ENCODE measurements around the gene ATP6V0E2.
A peak's percentile ranks its signal among the peaks of the same experiment; 100 is the strongest.

ATP6V0E2 gene

GRCh38 chr7:149865437-149865836 is 8.3 kb upstream of the ATP6V0E2 start:
- H3K4me3 ChIP-seq (ENCODE audit: low read length), result no peak overlapping the region
- peak overlapping the region; percentile 19; the same call in 1 of the 2 replicates for H3K4me2 ChIP-seq (ENCODE audit: low read depth, low read length)
- H3K9ac ChIP-seq (ENCODE audit: low read length), result no peak overlapping the region
- no peaks in the 10 kb centered on the region for H3K79me2 ChIP-seq (ENCODE audit: low read length)
- no peaks in the 10 kb centered on the region for H3K9me3 ChIP-seq (replicated peaks; ENCODE audit: insufficient read depth, low read length)
- H3K27ac ChIP-seq (ENCODE audit: low read length), result peak overlapping the region; percentile 9; the same call in 1 of the 2 replicates
- 0 out of 2 replicates have a peak overlapping the region, but pooled peaks have one; percentile 1 for H2AFZ ChIP-seq (ENCODE audit: low read length)
- TF ChIP-seq EZH2phosphoT487 (IDR thresholded peaks at IDR 0.05; ENCODE audit: low read length) (no peak), EZH2 (optimal IDR thresholded peaks at IDR 0.05; ENCODE audit: low read depth, low read length) (no peak), CTCF (IDR thresholded peaks at IDR 0.05; ENCODE audit: low read length) (no peak)
- no peaks in the 10 kb centered on the region for H3F3A ChIP-seq (ENCODE audit: insufficient read depth, low read length)
- H4K20me1 ChIP-seq (ENCODE audit: insufficient read depth, low read length), result no peaks in the 10 kb centered on the region
- H3K27me3 ChIP-seq (replicated peaks; ENCODE audit: insufficient read depth, low read length), result no peaks in the 10 kb centered on the region
- peak; percentile 53 for DNase-seq
- no peaks in the 10 kb centered on the region for H3K9me2 ChIP-seq (replicated peaks; ENCODE audit: insufficient read depth, low read length)
- no peaks in the 10 kb centered on the region for H3K36me3 ChIP-seq (replicated peaks; ENCODE audit: insufficient read depth, low read length)
- H3K4me1 ChIP-seq (ENCODE audit: low read length), result peaks cover 40% of the 10 kb centered on the region

DNA sequence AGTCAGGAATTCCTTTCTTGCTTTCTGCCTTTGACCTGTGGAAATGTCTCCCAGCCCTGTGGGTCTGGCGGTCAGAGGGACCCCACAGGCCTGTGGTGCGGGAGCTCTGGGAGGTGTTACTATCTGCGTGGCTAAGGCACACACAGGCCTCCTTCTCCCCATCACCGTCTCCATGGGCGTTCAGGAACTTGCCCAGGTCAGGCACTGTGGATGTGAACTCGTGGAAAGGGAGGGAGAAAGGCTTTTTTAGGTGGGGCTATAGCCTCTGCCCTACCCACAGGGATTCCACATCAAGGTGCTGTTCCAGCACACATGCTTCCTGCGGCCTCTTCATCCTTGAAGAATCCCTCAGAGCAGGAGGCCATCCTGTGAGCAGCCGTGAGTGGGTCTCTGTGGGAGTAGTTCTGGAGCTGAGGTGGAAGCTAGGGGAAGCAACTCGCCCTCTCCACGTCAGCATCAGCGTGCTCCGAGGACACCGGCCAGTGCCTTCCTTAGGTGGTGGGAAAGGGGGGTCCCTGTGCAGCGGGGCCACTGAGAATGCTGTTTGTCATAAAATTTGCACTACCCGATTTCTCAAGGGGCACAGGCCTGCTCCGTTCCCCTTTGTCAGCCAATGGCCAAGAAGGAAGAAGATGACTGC is 7.5 kb upstream of the ATP6V0E2 start:
- no peaks in the 10 kb centered on the region for H3K36me3 ChIP-seq (replicated peaks; ENCODE audit: insufficient read depth, low read length)
- H2AFZ ChIP-seq (ENCODE audit: low read length), result no peak overlapping the region
- H3K9ac ChIP-seq (ENCODE audit: low read length), result no peak overlapping the region
- no peaks in the 10 kb centered on the region for H3K27me3 ChIP-seq (replicated peaks; ENCODE audit: insufficient read depth, low read length)
- DNase-seq, result no peak
- no peaks in the 10 kb centered on the region for H3K79me2 ChIP-seq (ENCODE audit: low read length)
- TF ChIP-seq EZH2phosphoT487 (IDR thresholded peaks at IDR 0.05; ENCODE audit: low read length), result no peak
- TF ChIP-seq CTCF (IDR thresholded peaks at IDR 0.05; ENCODE audit: low read length), result no peak
- TF ChIP-seq EZH2 (optimal IDR thresholded peaks at IDR 0.05; ENCODE audit: low read depth, low read length), result no peak
- H4K20me1 ChIP-seq (ENCODE audit: insufficient read depth, low read length), result no peaks in the 10 kb centered on the region
- no peaks in the 10 kb centered on the region for H3K9me3 ChIP-seq (replicated peaks; ENCODE audit: insufficient read depth, low read length)
- H3K4me3 ChIP-seq (ENCODE audit: low read length), result no peak overlapping the region
- no peak overlapping the region for H3K27ac ChIP-seq (ENCODE audit: low read length)
- no peaks in the 10 kb centered on the region for H3K9me2 ChIP-seq (replicated peaks; ENCODE audit: insufficient read depth, low read length)
- H3K4me1 ChIP-seq (ENCODE audit: low read length), result peaks cover 40% of the 10 kb centered on the region
- no peaks in the 10 kb centered on the region for H3F3A ChIP-seq (ENCODE audit: insufficient read depth, low read length)
- H3K4me2 ChIP-seq (ENCODE audit: low read depth, low read length), result no peak overlapping the region

- H3K27ac ChIP-seq (ENCODE audit: low read length), result no peak overlapping the region
Observed at GRCh38 chr7:149866779-149867447, 6.9 kb upstream of the ATP6V0E2 start.

More at GRCh38 chr7:149866779-149867447, 6.9 kb upstream of the ATP6V0E2 start:
- Histone ChIP-seq H3K9me2 (replicated peaks; ENCODE audit: insufficient read depth, low read length) (no peaks in the 10 kb centered on the region), H3K9me3 (replicated peaks; ENCODE audit: insufficient read depth, low read length) (no peaks in the 10 kb centered on the region), H3F3A (ENCODE audit: insufficient read depth, low read length) (no peaks in the 10 kb centered on the region), H3K4me1 (ENCODE audit: low read length) (peaks cover 40% of the 10 kb centered on the region), H3K4me3 (ENCODE audit: low read length) (no peak overlapping the region), H3K36me3 (replicated peaks; ENCODE audit: insufficient read depth, low read length) (no peaks in the 10 kb centered on the region), H3K79me2 (ENCODE audit: low read length) (no peaks in the 10 kb centered on the region), H4K20me1 (ENCODE audit: insufficient read depth, low read length) (no peaks in the 10 kb centered on the region), H2AFZ (ENCODE audit: low read length) (no peak overlapping the region), H3K9ac (ENCODE audit: low read length) (no peak overlapping the region), H3K27me3 (replicated peaks; ENCODE audit: insufficient read depth, low read length) (no peaks in the 10 kb centered on the region), H3K4me2 (ENCODE audit: low read depth, low read length) (no peak overlapping the region)
- DNase-seq, result no peak
- TF ChIP-seq EZH2 (optimal IDR thresholded peaks at IDR 0.05; ENCODE audit: low read depth, low read length) (no peak), EZH2phosphoT487 (IDR thresholded peaks at IDR 0.05; ENCODE audit: low read length) (no peak), CTCF (IDR thresholded peaks at IDR 0.05; ENCODE audit: low read length) (no peak)

Measured in MM.1S (cell line).